PFSK-1 (cell line): ENCODE results near the gene FANCD2.

ENCODE experiments used
- FOXP2 ChIP-seq: optimal IDR thresholded peaks from 2 replicates; pipeline ENCODE3; 2011; ENCODE audit warnings: borderline replicate concordance, control low read depth, inconsistent platforms; ENCODE audit not compliant: insufficient read depth; ENCODE audit errors: extremely low read length, extremely low read depth
- POLR2AphosphoS5 ChIP-seq: IDR thresholded peaks from 2 replicates; pipeline ENCODE4 v1.6.1; 2012; ENCODE audit warnings: low read depth, mild to moderate bottlenecking, control low read depth, low read length, moderate library complexity
- SIN3A ChIP-seq: IDR thresholded peaks from 2 replicates; pipeline ENCODE4 v1.6.1; 2012; ENCODE audit warnings: mild to moderate bottlenecking, low read length, moderate library complexity, borderline replicate concordance; ENCODE audit not compliant: insufficient read depth
- TAF1 ChIP-seq: IDR thresholded peaks from 2 replicates; pipeline ENCODE4 v1.6.1; 2012; ENCODE audit warnings: low read length, control low read depth, borderline replicate concordance; ENCODE audit not compliant: insufficient read depth
- TF ChIP-seq, protein P1 (sequence below), 2 experiments: IDR thresholded peaks; 2 replicates each; pipeline versions ENCODE4 v1.6.1 to v1.8.0; 2011 to 2012; ENCODE audit warnings: low read depth in 2 of 2, low read length in 2 of 2, control low read depth in 1 of 2, inconsistent platforms in 1 of 2, mild to moderate bottlenecking in 1 of 2, moderate library complexity in 1 of 2; ENCODE audit not compliant: insufficient read depth in 1 of 2

The FANCD2 gene

DNA sequence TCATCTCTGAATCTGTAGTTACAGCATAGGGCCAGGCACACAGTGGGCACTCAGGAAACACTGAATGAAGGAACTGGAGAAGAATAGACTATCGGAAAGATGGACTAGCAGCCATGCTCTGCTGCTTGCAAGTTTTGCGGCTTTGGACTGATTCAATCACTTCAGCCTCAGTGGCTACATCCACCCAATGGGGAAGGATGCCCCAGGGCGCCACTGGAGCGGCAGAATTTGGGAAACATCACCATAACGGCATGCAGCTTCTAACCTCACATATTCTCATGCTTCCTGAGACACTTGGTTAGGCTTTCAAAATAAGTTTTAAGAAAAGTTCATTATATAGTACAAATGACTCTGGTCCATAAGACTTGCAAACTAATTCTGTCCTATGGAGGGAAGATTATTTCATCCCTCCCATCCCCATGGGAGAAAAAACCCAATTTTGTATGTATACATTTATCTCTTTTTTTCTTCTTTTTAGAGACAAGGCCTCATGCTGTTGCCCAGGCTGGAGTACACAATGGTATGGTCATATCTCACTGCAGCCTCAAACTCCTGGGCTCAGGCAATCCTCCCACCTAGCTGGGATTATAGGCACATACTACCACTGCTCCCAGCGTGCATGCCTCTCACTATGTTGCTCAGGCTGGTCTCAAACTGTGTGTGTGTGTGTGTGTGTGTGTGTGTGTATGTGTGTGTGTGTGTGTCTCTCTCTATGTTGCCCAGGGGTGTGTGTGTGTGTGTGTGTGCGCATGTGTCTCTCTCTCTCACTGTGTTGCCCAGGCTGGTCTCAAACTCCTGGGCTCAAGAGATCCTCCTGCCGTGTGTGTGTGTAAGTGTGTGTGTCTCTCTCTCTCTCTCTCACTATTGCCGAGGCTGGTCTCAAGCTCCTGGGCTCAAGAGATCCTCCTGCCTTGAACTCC, 4.1 kb upstream of the FANCD2 start:
- no peak for TF ChIP-seq SIN3A
- TF ChIP-seq, protein P1, sequence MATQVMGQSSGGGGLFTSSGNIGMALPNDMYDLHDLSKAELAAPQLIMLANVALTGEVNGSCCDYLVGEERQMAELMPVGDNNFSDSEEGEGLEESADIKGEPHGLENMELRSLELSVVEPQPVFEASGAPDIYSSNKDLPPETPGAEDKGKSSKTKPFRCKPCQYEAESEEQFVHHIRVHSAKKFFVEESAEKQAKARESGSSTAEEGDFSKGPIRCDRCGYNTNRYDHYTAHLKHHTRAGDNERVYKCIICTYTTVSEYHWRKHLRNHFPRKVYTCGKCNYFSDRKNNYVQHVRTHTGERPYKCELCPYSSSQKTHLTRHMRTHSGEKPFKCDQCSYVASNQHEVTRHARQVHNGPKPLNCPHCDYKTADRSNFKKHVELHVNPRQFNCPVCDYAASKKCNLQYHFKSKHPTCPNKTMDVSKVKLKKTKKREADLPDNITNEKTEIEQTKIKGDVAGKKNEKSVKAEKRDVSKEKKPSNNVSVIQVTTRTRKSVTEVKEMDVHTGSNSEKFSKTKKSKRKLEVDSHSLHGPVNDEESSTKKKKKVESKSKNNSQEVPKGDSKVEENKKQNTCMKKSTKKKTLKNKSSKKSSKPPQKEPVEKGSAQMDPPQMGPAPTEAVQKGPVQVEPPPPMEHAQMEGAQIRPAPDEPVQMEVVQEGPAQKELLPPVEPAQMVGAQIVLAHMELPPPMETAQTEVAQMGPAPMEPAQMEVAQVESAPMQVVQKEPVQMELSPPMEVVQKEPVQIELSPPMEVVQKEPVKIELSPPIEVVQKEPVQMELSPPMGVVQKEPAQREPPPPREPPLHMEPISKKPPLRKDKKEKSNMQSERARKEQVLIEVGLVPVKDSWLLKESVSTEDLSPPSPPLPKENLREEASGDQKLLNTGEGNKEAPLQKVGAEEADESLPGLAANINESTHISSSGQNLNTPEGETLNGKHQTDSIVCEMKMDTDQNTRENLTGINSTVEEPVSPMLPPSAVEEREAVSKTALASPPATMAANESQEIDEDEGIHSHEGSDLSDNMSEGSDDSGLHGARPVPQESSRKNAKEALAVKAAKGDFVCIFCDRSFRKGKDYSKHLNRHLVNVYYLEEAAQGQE (IDR thresholded peaks at IDR 0.05; ENCODE audit: insufficient read depth in 1 of 2, low read depth in 2 of 2, low read length in 2 of 2) = no peak
- no peak for TF ChIP-seq POLR2AphosphoS5
- TF ChIP-seq TAF1 = no peak
- no peak for TF ChIP-seq FOXP2

DNA sequence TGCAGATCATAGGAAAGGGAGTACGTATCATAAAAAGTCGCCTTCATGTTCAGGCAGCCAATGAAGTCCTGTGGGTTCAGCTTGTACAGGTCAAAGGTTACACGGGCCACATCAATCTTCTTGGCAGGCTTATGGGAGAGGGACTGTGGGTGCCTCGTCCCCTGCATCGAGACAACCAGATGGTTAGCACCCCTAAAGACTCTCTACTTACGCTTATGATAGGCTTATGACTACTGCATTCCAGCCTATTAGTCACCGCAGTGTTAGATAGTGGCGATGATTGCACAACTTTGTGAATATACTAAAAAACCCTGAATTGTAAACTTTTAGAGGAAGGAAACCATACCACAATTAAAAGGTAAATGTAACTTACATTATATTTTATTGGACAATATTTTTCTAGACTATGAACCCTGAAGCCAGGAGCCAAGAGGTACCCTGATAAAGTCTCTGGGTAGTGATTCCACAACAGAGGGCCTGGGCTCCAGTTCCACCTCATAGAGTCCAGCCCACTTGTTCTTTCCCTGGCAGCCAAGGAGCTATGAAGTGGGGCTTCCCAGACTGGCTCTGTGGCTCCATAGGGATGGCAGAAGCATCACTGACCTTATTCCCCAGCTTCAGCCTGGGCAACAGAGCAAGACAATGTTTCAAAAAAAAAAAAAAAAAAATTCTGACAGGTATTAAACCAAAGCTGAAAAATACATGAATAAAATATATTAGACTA, 2.5 kb upstream of the FANCD2 start:
- TF ChIP-seq TAF1 (no peak), FOXP2 (no peak), POLR2AphosphoS5 (no peak), SIN3A (no peak)

DNA sequence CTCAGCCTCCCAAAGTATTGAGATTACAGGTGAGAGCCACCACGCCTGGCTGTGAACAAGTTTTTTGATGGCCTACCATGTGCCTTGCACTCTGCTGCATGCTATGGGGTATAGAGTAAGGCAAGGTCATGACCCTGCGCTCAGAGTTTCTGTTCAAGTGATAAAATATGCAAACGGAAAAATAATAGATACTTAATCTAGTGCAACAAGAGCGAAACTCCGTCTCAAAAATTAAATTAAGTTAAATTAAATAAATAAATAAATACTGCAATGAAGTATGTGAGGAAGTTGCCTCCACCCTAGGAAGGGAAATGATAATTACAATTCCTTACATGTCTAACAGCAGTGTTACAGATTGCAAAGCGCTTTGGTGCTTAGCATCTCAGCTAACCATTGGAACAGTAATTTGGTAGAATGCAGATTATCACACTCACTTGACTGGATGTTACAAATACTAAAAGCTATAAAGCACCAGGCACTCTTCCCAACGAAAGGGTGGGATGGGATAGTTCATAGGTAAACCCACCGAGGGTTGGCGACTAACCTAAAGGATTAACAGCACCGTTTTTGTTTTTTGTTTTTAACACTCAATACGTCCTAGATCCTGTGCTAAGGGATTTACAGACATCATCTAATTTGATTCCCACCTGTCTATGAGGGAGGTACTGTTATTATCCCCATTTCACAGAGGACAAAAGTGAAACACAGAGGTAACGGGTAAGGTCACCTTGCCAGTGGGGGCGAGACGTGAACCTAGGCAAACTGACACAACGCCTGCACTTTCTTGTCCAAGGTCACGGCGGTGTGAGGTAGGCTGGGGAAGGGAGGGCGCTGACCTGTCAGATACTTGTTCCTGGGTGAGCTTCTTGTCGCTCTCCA, 793 bp upstream of the FANCD2 start:
- no peak for TF ChIP-seq SIN3A
- TF ChIP-seq TAF1 = no peak
- TF ChIP-seq FOXP2 = no peak
- TF ChIP-seq, protein P1 (IDR thresholded peaks at IDR 0.05; ENCODE audit: insufficient read depth in 1 of 2, low read depth in 2 of 2, low read length in 2 of 2) = no peak
- TF ChIP-seq POLR2AphosphoS5 = no peak

DNA sequence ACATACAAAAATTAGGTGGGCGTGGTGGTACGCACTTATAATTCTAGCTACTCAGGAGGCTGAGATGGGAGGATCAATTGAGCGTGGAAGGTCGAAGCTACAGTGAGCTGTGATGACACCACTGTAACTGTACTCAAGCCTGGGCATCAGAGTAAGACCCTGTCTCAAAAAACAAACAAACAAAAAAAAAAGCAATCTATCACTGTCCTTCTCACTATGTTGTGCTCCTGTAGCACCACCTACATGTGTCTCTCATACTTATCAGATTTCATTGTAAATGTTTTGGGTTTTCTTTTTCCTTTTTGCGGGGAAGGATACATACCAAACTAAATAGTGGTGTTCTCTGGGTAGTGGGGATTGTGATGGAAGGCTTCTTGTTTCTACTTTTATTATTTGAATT, 14.8 kb downstream of the FANCD2 start:
- TF ChIP-seq POLR2AphosphoS5 (no peak), TAF1 (no peak), SIN3A (no peak), FOXP2 (no peak)
- TF ChIP-seq, protein P1 (IDR thresholded peaks at IDR 0.05; ENCODE audit: insufficient read depth in 1 of 2, low read depth in 2 of 2, low read length in 2 of 2) = no peak

DNA sequence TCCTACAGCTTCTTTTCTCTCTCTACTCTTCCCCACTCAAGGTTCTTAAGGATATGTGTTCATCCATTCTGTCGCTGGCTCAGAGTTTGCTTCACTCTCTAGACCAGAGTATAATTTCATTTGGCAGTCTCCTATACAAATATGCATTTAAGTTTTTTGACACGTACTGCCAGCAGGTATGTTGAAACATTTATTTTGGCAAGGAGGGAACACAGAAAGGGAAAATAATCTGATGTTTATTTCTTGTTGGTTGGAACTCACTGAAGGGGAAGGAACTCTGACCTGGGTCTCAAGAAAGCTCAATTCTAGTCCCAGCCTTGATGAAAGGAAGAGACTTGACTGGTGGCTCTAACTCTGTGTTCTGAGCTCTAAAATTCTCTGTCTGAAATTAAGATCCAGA, 21.6 kb downstream of the FANCD2 start:
- TF ChIP-seq POLR2AphosphoS5 (no peak), TAF1 (no peak), FOXP2 (no peak), SIN3A (no peak)
